ENCODE data around the gene CCDC63.

CCDC63 gene

DNA sequence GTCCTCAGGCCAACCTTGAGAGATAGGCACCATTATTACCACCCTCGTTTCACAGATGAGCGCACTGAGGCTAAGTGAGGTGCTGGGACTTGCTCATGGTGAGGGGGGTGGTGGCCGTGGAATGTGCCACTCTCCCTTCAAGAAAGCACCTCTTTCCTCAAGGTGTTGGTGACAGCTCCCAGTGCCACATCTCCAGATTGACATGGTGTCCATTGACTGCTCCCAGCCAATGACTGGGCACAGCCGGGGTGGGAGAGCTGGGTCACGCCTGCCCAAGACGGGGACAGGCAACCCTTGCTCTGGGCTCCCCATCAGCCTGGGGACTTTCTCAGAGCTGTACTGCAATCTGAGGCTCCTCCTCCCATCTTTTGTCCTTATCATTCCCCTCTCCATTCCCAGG is 94.6 kb downstream of the CCDC63 start:
- TF ChIP-seq REST (IDR thresholded peaks at IDR 0.05; ENCODE audit: low read depth) = no peak
- TF ChIP-seq CREB1 (IDR thresholded peaks at IDR 0.05; ENCODE audit: low read depth) = no peak
- no peak for TF ChIP-seq TEAD4 (IDR thresholded peaks at IDR 0.05)
- TF ChIP-seq RAD21 (IDR thresholded peaks at IDR 0.05; ENCODE audit: low read depth) = no peak
- TF ChIP-seq CEBPB (IDR thresholded peaks at IDR 0.05) = no peak
- TF ChIP-seq TAF1 (IDR thresholded peaks at IDR 0.05; ENCODE audit: low read depth) = no peak
- TF ChIP-seq, protein P1, sequence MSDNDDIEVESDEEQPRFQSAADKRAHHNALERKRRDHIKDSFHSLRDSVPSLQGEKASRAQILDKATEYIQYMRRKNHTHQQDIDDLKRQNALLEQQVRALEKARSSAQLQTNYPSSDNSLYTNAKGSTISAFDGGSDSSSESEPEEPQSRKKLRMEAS (IDR thresholded peaks at IDR 0.05) = no peak
- TF ChIP-seq FOXM1 (IDR thresholded peaks at IDR 0.05; ENCODE audit: borderline replicate concordance, low read depth) = no peak
- TF ChIP-seq TCF12 (IDR thresholded peaks at IDR 0.05; ENCODE audit: low read depth) = no peak

DNA sequence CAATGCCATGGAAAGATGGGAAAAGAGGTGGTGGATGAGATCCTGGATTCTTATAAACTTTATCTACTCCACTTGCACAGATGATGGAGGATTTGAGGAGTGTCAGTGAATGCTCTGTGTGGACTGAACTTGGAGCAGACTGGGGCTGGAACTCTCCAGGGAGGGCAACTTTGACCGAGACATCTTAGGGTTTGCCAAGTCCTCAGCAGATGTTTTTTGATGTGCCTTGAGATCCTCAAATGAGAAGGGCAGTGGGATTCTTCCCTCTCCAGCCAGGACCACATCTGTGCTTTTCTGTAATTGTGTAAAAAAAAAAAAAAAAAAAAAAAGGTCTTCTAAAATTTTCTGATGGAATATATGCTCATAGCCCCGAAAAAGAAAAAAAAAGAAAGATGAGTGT is 96.6 kb downstream of the CCDC63 start:
- TF ChIP-seq REST (IDR thresholded peaks at IDR 0.05; ENCODE audit: low read depth) (no peak), TCF12 (IDR thresholded peaks at IDR 0.05; ENCODE audit: low read depth) (no peak), TAF1 (IDR thresholded peaks at IDR 0.05; ENCODE audit: low read depth) (no peak), EP300 (IDR thresholded peaks at IDR 0.05; ENCODE audit: borderline replicate concordance) (no peak), TEAD4 (IDR thresholded peaks at IDR 0.05) (no peak)

- TF ChIP-seq CREB1 (IDR thresholded peaks at IDR 0.05; ENCODE audit: low read depth) = no peak
- TF ChIP-seq RAD21 (IDR thresholded peaks at IDR 0.05; ENCODE audit: low read depth) = no peak
- TF ChIP-seq FOXM1 (IDR thresholded peaks at IDR 0.05; ENCODE audit: borderline replicate concordance, low read depth) = no peak
- no peak for TF ChIP-seq EGR1 (IDR thresholded peaks at IDR 0.05)
These were observed 101.3 kb downstream of the CCDC63 start for GRCh38 chr12:110948041-110948440.

All from Ishikawa (cell line).